Heart left ventricle (tissue), 16 donors: ENCODE results near the gene SH3BP5L. TPM values are rescaled to one million over a fixed set of nuclear protein-coding genes. Genes with fewer than 3 reads are reported as not detected.
"Not testable (repeated sequence)": the region's sequence is repeated elsewhere in the genome, so short reads cannot be mapped to it uniquely, and the experiment has no call there.

Experiments used
- ATAC-seq, 4 donors: fragments of 200-7000 bp; cut with Tn5 transposase; one replicate each; pipeline ENCODE4 v1.9.1; 2020 to 2022; ENCODE audit warnings: moderate library complexity in 4 of 4, mild to moderate bottlenecking in 3 of 4, moderate number of reproducible peaks in 1 of 4
- DNase-seq, 5 donors: peaks; one replicate each; pipeline ENCODE4 v3.0.0-alpha.2; 2020
- H3K27ac ChIP-seq, 12 donors: fragments of 200-600 bp; sonication (generic) in 4 of 12; one replicate each; pipeline versions ENCODE4 v1.5.0 to v1.8.0; 2016 to 2022; ENCODE audit warnings: mild to moderate bottlenecking in 2 of 12
- H3K27me3 ChIP-seq, 9 donors: fragments of 200-600 bp; sonication (generic) in 2 of 9; one replicate each; pipeline versions ENCODE4 v1.5.1 to v1.8.0; 2016 to 2022; ENCODE audit warnings: mild to moderate bottlenecking in 3 of 9
- H3K36me3 ChIP-seq, 9 donors: fragments of 200-600 bp; sonication (generic) in 2 of 9; one replicate each; pipeline versions ENCODE4 v1.5.0 to v1.8.0; 2018 to 2022; ENCODE audit warnings: mild to moderate bottlenecking in 2 of 9
- H3K4me1 ChIP-seq, 12 donors: fragments of 200-600 bp; sonication (generic) in 4 of 12; one replicate each; pipeline versions ENCODE4 v1.5.0 to v1.8.0; 2016 to 2022; ENCODE audit warnings: mild to moderate bottlenecking in 3 of 12
- H3K4me3 ChIP-seq, 12 donors: fragments of 200-600 bp; sonication (generic) in 4 of 12; one replicate each; pipeline versions ENCODE4 v1.5.0 to v1.8.0; 2017 to 2022; ENCODE audit warnings: mild to moderate bottlenecking in 9 of 12, moderate library complexity in 4 of 12
- H3K9me3 ChIP-seq, 12 donors: fragments of 200-600 bp; sonication (generic) in 4 of 12; one replicate each; pipeline versions ENCODE4 v1.5.0 to v1.8.0; 2016 to 2022; ENCODE audit warnings: mild to moderate bottlenecking in 1 of 12
- POLR2A ChIP-seq, 2 donors: fragments of 450-650 bp; IDR thresholded peaks; one replicate each; pipeline ENCODE4 v1.6.1; 2017; ENCODE audit warnings: antibody characterized with exemption in 2 of 2, mild to moderate bottlenecking in 2 of 2, moderate library complexity in 2 of 2
- WGBS, 4 donors: extraction: QIAGEN DNeasy Blood & Tissue Kit in 2 of 4; methylation state at CpG; one replicate each; pipeline versions ENCODE4 v1.1.5 to v1.1.7; 2013 to 2018; 5-methylcytosine and 5-hydroxymethylcytosine counted together
- intact Hi-C, 10 donors: fragments of 100-400 bp; cut with DNase I; formaldehyde crosslinking; loops; one replicate each; pipeline versions ENCODE4 v1.11.1 to v1.14.2; 2022
- polyA plus RNA-seq, 2 donors: library from polyadenylated mRNA; stranded (reverse); fragments of 200-250 nt; gene quantifications; one replicate each; pipeline ENCODE4 v1.2.3, GENCODE V29; 2013
- total RNA-seq, 9 donors: library from RNA; depleted of rRNA in 2 of 9; stranded (reverse); fragments of >200 nt in 2 of 9; fragmentation: NEBNext Ultra II Directional in 3 of 9; extraction: Animal tissue kit (Norgen Biotek cat#: 25700) in 3 of 9; gene quantifications; one replicate each; pipeline versions ENCODE4 v1.1.0 to v1.2.4, GENCODE V29; 2016 to 2023
- TF ChIP-seq, protein P1 (sequence below), 12 donors: fragments of 200-600 bp; sonication (generic) in 4 of 12; IDR thresholded peaks; one replicate each; pipeline versions ENCODE4 v1.5.0 to v1.8.0; 2018 to 2022; ENCODE audit warnings: antibody characterized with exemption in 12 of 12, mild to moderate bottlenecking in 5 of 12
- donor health status: ischemic (EF 13 %, LVEDD 7.1; RV severe dilation, severe dysfunction).
- donor health status: healthy with polysubstance abuse.
- donor health status: DM: no; HTN: yes; CAD: no.
- donor health status: DM: no; HTN: no; CAD: no.
- donor health status: ischemic (EF 25% LVEDD 6.9; RV normal size, moderate dysfunction).
- donor health status: ischemic (EF 25% LVEDD 5.7; RV mildly dilated, moderate dysfunction).
- donor health status: healthy.
- donor health status: DM: yes; HTN: yes; CAD: no.
- donor health status: ischemic (EF 35%, LVEDD 5.7; RV mildly dilated, moderate dysfunction).
- donor health status: nonischemic (EF 11% LVEDD 7.7; RV severe dilation, severe dysfunction).
- donor health status: DM: yes; HTN: yes; CAD: no.
- donor health status: PGD.
- donor health status: ischemic (EF 29% LVEDD 5.4; RV normal size, mild dysfunction).
- donor health status: nonischemic (EF 23%, LVEDD 6.1; RV moderate dilation, normal function).

The SH3BP5L gene
- total and polyA plus RNA-seq, 11 donors, result 15.8 to 51.1 (median 19.3) TPM

DNA sequence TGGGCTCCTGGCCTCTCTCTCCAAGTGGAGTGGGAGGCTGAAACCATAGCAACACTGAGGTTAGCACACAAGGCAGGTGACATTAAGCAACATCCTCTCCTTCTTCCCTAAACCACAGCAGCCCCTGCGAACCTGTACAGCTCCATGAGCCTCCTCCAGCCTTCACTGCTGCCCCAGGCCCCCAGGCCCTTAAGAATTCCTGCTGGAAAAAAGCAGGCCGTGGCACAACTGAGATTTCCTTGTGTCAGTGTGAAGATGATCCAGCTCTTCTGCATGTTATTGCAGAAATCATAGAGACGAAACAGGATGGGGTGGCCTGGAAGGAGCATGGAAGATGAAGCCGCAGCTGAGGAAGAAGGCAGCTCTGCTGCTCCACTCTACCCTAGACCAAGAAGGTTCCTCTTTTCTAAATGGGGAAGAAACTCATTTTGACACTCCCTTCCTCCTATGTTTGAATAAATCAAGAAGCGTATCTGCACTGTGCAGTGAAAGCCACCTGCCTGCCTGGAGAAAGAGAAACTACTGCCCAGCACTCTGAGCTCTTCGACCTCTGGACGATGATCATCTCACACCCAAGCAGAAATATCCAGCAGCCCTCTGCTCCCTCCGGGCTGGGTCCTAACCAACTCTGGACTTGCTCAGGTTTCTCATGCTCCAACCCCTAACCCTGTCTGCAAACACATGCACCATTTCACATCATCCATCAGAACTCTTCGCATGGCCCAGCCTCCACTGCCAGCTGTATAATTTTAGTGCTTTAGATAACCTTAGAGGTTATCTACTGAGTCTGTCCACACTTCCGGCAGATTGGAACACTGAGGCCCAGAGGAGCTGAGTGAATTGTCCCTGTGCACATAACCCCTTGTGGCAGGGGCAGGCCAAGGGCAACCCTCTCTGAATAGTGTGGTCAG is 20.7 kb downstream of the SH3BP5L start:
- Histone ChIP-seq H3K27ac (peak overlapping the region in 2 of 12 donors; percentile 9 to 74), H3K27me3 (peaks cover 0 to 18% (median 0%) of the 10 kb centered on the region in 9 donors), H3K4me1 (peaks cover 0 to 36% (median 5%) of the 10 kb centered on the region in 12 donors), H3K4me3 (peak overlapping the region in 1 of 12 donors; percentile 20), H3K36me3 (no peaks in the 10 kb centered on the region), H3K9me3 (no peaks in the 10 kb centered on the region)
- ATAC-seq, result peak; percentile 44 to 71 (median 62)
- WGBS, 4 donors, result 50 to 59% (median 56%) methylated on average over 10 of the region's 10 CpGs
- DNase-seq, result no peak
- intact Hi-C loops, result loop anchor here in 4 of 10 donors (5.0 kb wide), 5 partner anchors 103 to 1413 kb away; partner anchors contain the start of genes OR14I1 (in 1 of the 4) and OR2T1 (in 1 of the 4)
- TF ChIP-seq, protein P1, sequence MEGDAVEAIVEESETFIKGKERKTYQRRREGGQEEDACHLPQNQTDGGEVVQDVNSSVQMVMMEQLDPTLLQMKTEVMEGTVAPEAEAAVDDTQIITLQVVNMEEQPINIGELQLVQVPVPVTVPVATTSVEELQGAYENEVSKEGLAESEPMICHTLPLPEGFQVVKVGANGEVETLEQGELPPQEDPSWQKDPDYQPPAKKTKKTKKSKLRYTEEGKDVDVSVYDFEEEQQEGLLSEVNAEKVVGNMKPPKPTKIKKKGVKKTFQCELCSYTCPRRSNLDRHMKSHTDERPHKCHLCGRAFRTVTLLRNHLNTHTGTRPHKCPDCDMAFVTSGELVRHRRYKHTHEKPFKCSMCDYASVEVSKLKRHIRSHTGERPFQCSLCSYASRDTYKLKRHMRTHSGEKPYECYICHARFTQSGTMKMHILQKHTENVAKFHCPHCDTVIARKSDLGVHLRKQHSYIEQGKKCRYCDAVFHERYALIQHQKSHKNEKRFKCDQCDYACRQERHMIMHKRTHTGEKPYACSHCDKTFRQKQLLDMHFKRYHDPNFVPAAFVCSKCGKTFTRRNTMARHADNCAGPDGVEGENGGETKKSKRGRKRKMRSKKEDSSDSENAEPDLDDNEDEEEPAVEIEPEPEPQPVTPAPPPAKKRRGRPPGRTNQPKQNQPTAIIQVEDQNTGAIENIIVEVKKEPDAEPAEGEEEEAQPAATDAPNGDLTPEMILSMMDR (IDR thresholded peaks at IDR 0.05), result no peak
- TF ChIP-seq POLR2A (IDR thresholded peaks at IDR 0.05), result no peak

- WGBS, 4 donors, result 86 to 88% (median 87%) methylated on average over 15 of the region's 15 CpGs
- Histone ChIP-seq H3K27me3 (peaks cover 0 to 18% (median 0%) of the 10 kb centered on the region in 9 donors), H3K4me1 (peaks cover 0 to 36% (median 4%) of the 10 kb centered on the region in 12 donors)
- intact Hi-C loops, ATAC-seq, H3K4me3 ChIP-seq, H3K9me3 ChIP-seq, H3K27ac ChIP-seq, DNase-seq, H3K36me3 ChIP-seq: not testable (repeated sequence)
Measured at GRCh38 chr1:248803501-248803900, 22.2 kb downstream of the SH3BP5L start.

- Histone ChIP-seq H3K27me3 (peaks cover 0 to 18% (median 0%) of the 10 kb centered on the region in 9 donors), H3K4me3 (no peak overlapping the region), H3K36me3 (no peaks in the 10 kb centered on the region), H3K27ac (no peak overlapping the region), H3K4me1 (peaks cover 0 to 36% (median 4%) of the 10 kb centered on the region in 12 donors), H3K9me3 (no peaks in the 10 kb centered on the region)
- 80 to 90% (median 81%) methylated on average over 6 of the region's 6 CpGs for WGBS, 4 donors
- intact Hi-C loops, result no loop called here
- TF ChIP-seq, protein P1 (IDR thresholded peaks at IDR 0.05), result no peak
- no peak for TF ChIP-seq POLR2A (IDR thresholded peaks at IDR 0.05)
- ATAC-seq, result no peak
- no peak for DNase-seq
Measured at GRCh38 chr1:248802454-248802853, 23.3 kb downstream of the SH3BP5L start.

DNA sequence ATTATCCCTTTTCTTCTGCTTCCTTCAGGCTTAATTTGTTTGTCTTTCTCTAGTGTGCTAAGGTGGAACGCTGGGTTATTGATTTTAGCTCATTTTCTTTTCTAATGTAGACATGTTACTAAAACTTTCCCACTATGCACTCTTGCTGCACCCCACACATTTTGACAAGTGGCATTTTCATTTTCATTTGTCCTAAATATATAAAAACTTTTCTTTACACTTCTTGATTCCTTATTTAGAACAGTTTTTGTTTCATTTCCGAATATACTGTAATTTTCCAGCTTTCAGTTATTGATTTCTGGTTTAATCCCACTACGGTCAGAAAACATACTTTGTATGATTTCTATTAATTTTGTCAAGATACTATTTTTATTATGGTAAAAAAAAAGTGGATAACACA is 25.3 kb downstream of the SH3BP5L start:
- Histone ChIP-seq H3K4me1 (peaks cover 0 to 16% (median 0%) of the 10 kb centered on the region in 12 donors), H3K36me3 (no peaks in the 10 kb centered on the region), H3K4me3 (no peak overlapping the region), H3K27me3 (peaks cover 0 to 18% (median 0%) of the 10 kb centered on the region in 9 donors), H3K27ac (no peak overlapping the region), H3K9me3 (peaks cover 0 to 11% (median 0%) of the 10 kb centered on the region in 12 donors)
- ATAC-seq, result no peak
- DNase-seq, result no peak
- intact Hi-C loops, result no loop called here
- no peak for TF ChIP-seq POLR2A (IDR thresholded peaks at IDR 0.05)
- TF ChIP-seq, protein P1 (IDR thresholded peaks at IDR 0.05), result no peak
- 75 to 81% (median 76%) methylated on average over 3 of the region's 3 CpGs for WGBS, 4 donors
